HG02970 (cell line): ENCODE measurements around the gene NEDD4L.

ENCODE experiments used
- ATAC-seq: cut with Tn5 transposase; IDR thresholded peaks from one replicate; pipeline ENCODE4 v1.9.1; 2021; ENCODE audit warnings: mild to moderate bottlenecking, moderate library complexity, moderate number of reproducible peaks; ENCODE audit not compliant: unreplicated experiment, low FRiP score

Gene NEDD4L

GRCh38 chr18:58196881-58197872, 153.2 kb downstream of the NEDD4L start:
- no peak for ATAC-seq

- ATAC-seq: no peak
Observed at GRCh38 chr18:58201268-58201667, 157.2 kb downstream of the NEDD4L start.

GRCh38 chr18:58201733-58202730, 158.0 kb downstream of the NEDD4L start:
- ATAC-seq: no peak

GRCh38 chr18:58204776-58205442, 160.9 kb downstream of the NEDD4L start:
- no peak for ATAC-seq

- no peak for ATAC-seq
Observed at GRCh38 chr18:58205443-58206160, 161.6 kb downstream of the NEDD4L start.

GRCh38 chr18:58207520-58208152, 163.6 kb downstream of the NEDD4L start:
- no peak for ATAC-seq

- ATAC-seq: no peak
Observed at GRCh38 chr18:58208207-58208932, 164.3 kb downstream of the NEDD4L start.

GRCh38 chr18:58209326-58209725, 165.3 kb downstream of the NEDD4L start:
- no peak for ATAC-seq

GRCh38 chr18:58211510-58211909, 167.5 kb downstream of the NEDD4L start:
- ATAC-seq: no peak

GRCh38 chr18:58212274-58212673, 168.2 kb downstream of the NEDD4L start:
- ATAC-seq: peak; percentile 47

- no peak for ATAC-seq
Observed at GRCh38 chr18:58213440-58213839, 169.4 kb downstream of the NEDD4L start.

GRCh38 chr18:58215011-58215410, 171.0 kb downstream of the NEDD4L start:
- no peak for ATAC-seq

GRCh38 chr18:58216071-58216481, 172.1 kb downstream of the NEDD4L start:
- no peak for ATAC-seq

- no peak for ATAC-seq
Observed at GRCh38 chr18:58217052-58217451, 173.0 kb downstream of the NEDD4L start.

GRCh38 chr18:58218117-58218516, 174.1 kb downstream of the NEDD4L start:
- no peak for ATAC-seq

GRCh38 chr18:58221060-58221725, 177.2 kb downstream of the NEDD4L start:
- ATAC-seq: no peak

- no peak for ATAC-seq
Observed at GRCh38 chr18:58222432-58223125, 178.6 kb downstream of the NEDD4L start.
